Stimulated activated naive B cell treated with anti-CD40 and anti-IgM and Interleukin-4, amounts not matched to agents 10 μg/mL and 1 μg/mL and 100 μg/mL, for 72 hours (primary cell): ENCODE measurements around the gene TMEM213.
"Not testable (repeated sequence)": the region's sequence is repeated elsewhere in the genome, so short reads cannot be mapped to it uniquely, and the experiment has no call there.

Source experiments
- ATAC-seq, 2 donors: fragments of 150-1000 bp; cut with Tn5 transposase; replicated peaks; 2 replicates each; pipeline ENCODE4 v1.10.0; 2021; ENCODE audit warnings: moderate library complexity in 1 of 2
- DNase-seq: peaks from one replicate; pipeline ENCODE4 v3.0.0; 2021
- H3K27ac Mint-ChIP-seq: one replicate; pipeline ENCODE4 v1.8.0; 2022; ENCODE audit warnings: mild to moderate bottlenecking, mixed read lengths
- H3K27me3 Mint-ChIP-seq, 2 donors: one replicate each; pipeline ENCODE4 v1.8.0; 2022; ENCODE audit warnings: mixed read lengths in 2 of 2
- H3K36me3 Mint-ChIP-seq, 2 donors: one replicate each; pipeline ENCODE4 v1.8.0; 2022; ENCODE audit warnings: mixed read lengths in 2 of 2, mild to moderate bottlenecking in 1 of 2
- H3K4me1 Mint-ChIP-seq, 2 donors: one replicate each; pipeline ENCODE4 v1.8.0; 2022; ENCODE audit warnings: mixed read lengths in 2 of 2, mild to moderate bottlenecking in 1 of 2
- H3K4me3 Mint-ChIP-seq, 2 donors: one replicate each; pipeline ENCODE4 v1.8.0; 2022; ENCODE audit warnings: mild to moderate bottlenecking in 2 of 2, mixed read lengths in 2 of 2, moderate library complexity in 1 of 2
- H3K9me3 Mint-ChIP-seq, 2 donors: one replicate each; pipeline ENCODE4 v1.8.0; 2022; ENCODE audit warnings: mixed read lengths in 2 of 2, mild to moderate bottlenecking in 1 of 2

The TMEM213 gene

GRCh38 chr7:138773817-138774216, 24.0 kb upstream of the TMEM213 start:
- no peak for DNase-seq
- no peaks in the 10 kb centered on the region for H3K4me1 Mint-ChIP-seq
- no peak overlapping the region for H3K4me3 Mint-ChIP-seq
- H3K27ac Mint-ChIP-seq, result no peak overlapping the region
- no peak for ATAC-seq
- no peaks in the 10 kb centered on the region for H3K36me3 Mint-ChIP-seq
- no peaks in the 10 kb centered on the region for H3K9me3 Mint-ChIP-seq
- peaks cover 5 to 10% of the 10 kb centered on the region in 2 donors for H3K27me3 Mint-ChIP-seq

GRCh38 chr7:138776166-138776833, 21.5 kb upstream of the TMEM213 start:
- DNase-seq, result no peak
- H3K36me3 Mint-ChIP-seq, result no peaks in the 10 kb centered on the region
- no peak for ATAC-seq
- peaks cover 4 to 5% of the 10 kb centered on the region in 2 donors for H3K27me3 Mint-ChIP-seq
- H3K9me3 Mint-ChIP-seq, result peaks cover 0 to 1% of the 10 kb centered on the region in 2 donors
- H3K27ac Mint-ChIP-seq, result no peak overlapping the region
- no peak overlapping the region for H3K4me3 Mint-ChIP-seq
- no peaks in the 10 kb centered on the region for H3K4me1 Mint-ChIP-seq

GRCh38 chr7:138781004-138781403, 16.8 kb upstream of the TMEM213 start:
- Mint-ChIP-seq H3K27me3 (peaks cover 7 to 8% of the 10 kb centered on the region in 2 donors), H3K27ac (no peak overlapping the region), H3K9me3 (peaks cover 4 to 6% of the 10 kb centered on the region in 2 donors), H3K4me3 (no peak overlapping the region), H3K4me1 (no peaks in the 10 kb centered on the region), H3K36me3 (peaks cover 0 to 1% of the 10 kb centered on the region in 2 donors)
- DNase-seq (no peak), ATAC-seq (no peak)

GRCh38 chr7:138784692-138785091, 13.1 kb upstream of the TMEM213 start:
- H3K9me3 Mint-ChIP-seq, result peaks cover 11 to 14% of the 10 kb centered on the region in 2 donors
- no peaks in the 10 kb centered on the region for H3K4me1 Mint-ChIP-seq
- H3K36me3 Mint-ChIP-seq, result peaks cover 1 to 3% of the 10 kb centered on the region in 2 donors
- DNase-seq (no peak), ATAC-seq (no peak)
- no peak overlapping the region for H3K4me3 Mint-ChIP-seq
- peaks cover 8 to 9% of the 10 kb centered on the region in 2 donors for H3K27me3 Mint-ChIP-seq
- no peak overlapping the region for H3K27ac Mint-ChIP-seq

GRCh38 chr7:138785587-138786437, 12.0 kb upstream of the TMEM213 start:
- Mint-ChIP-seq H3K9me3 (peaks cover 10 to 14% of the 10 kb centered on the region in 2 donors), H3K36me3 (peaks cover 1 to 3% of the 10 kb centered on the region in 2 donors)
- no peak for ATAC-seq

GRCh38 chr7:138796038-138796615, 1.7 kb upstream of the TMEM213 start:
- Mint-ChIP-seq H3K4me3 (no peak overlapping the region), H3K27ac (no peak overlapping the region), H3K4me1 (no peaks in the 10 kb centered on the region), H3K27me3 (peaks cover 10 to 12% of the 10 kb centered on the region in 2 donors), H3K9me3 (peaks cover 0 to 1% of the 10 kb centered on the region in 2 donors), H3K36me3 (no peaks in the 10 kb centered on the region)
- ATAC-seq (no peak), DNase-seq (no peak)

More at GRCh38 chr7:138785587-138786437, 12.0 kb upstream of the TMEM213 start:
- Mint-ChIP-seq H3K4me3 (no peak overlapping the region), H3K4me1 (no peaks in the 10 kb centered on the region), H3K27me3 (peaks cover 8 to 9% of the 10 kb centered on the region in 2 donors), H3K27ac (no peak overlapping the region)
- no peak for DNase-seq

- ATAC-seq, H3K27ac Mint-ChIP-seq, DNase-seq, H3K9me3 Mint-ChIP-seq, H3K4me1 Mint-ChIP-seq, H3K36me3 Mint-ChIP-seq, H3K4me3 Mint-ChIP-seq: not testable (repeated sequence)
- H3K27me3 Mint-ChIP-seq, result peaks cover 10 to 12% of the 10 kb centered on the region in 2 donors
Observed at GRCh38 chr7:138797046-138797445, 748 bp upstream of the TMEM213 start.

GRCh38 chr7:138798836-138799235, 1.0 kb downstream of the TMEM213 start:
- Mint-ChIP-seq H3K9me3 (peaks cover 0 to under 1% of the 10 kb centered on the region in 2 donors), H3K4me3 (no peak overlapping the region), H3K27ac (no peak overlapping the region), H3K4me1 (no peaks in the 10 kb centered on the region), H3K36me3 (no peaks in the 10 kb centered on the region), H3K27me3 (peaks cover 12% of the 10 kb centered on the region in 2 donors)
- ATAC-seq (no peak), DNase-seq (no peak)

- Mint-ChIP-seq H3K4me1 (no peaks in the 10 kb centered on the region), H3K27ac (no peak overlapping the region), H3K36me3 (no peaks in the 10 kb centered on the region), H3K27me3 (peaks cover 12 to 18% of the 10 kb centered on the region in 2 donors), H3K4me3 (no peak overlapping the region), H3K9me3 (peaks cover 0 to 2% of the 10 kb centered on the region in 2 donors)
- DNase-seq (no peak), ATAC-seq (no peak)
Observed at GRCh38 chr7:138799336-138800000, 1.7 kb downstream of the TMEM213 start.

GRCh38 chr7:138801256-138801655, 3.5 kb downstream of the TMEM213 start:
- no peak for ATAC-seq
- Mint-ChIP-seq H3K27ac (no peak overlapping the region), H3K4me3 (no peak overlapping the region)

GRCh38 chr7:138802706-138803105, 4.9 kb downstream of the TMEM213 start:
- no peak overlapping the region for H3K4me3 Mint-ChIP-seq
- peaks cover 6 to 13% of the 10 kb centered on the region in 2 donors for H3K27me3 Mint-ChIP-seq
- no peak for ATAC-seq
- peaks cover 0 to 2% of the 10 kb centered on the region in 2 donors for H3K9me3 Mint-ChIP-seq
- no peak for DNase-seq
- no peaks in the 10 kb centered on the region for H3K4me1 Mint-ChIP-seq
- no peaks in the 10 kb centered on the region for H3K36me3 Mint-ChIP-seq
- no peak overlapping the region for H3K27ac Mint-ChIP-seq

More at GRCh38 chr7:138801256-138801655, 3.5 kb downstream of the TMEM213 start:
- Mint-ChIP-seq H3K9me3 (peaks cover 0 to 2% of the 10 kb centered on the region in 2 donors), H3K27me3 (peaks cover 12 to 19% of the 10 kb centered on the region in 2 donors), H3K36me3 (no peaks in the 10 kb centered on the region), H3K4me1 (no peaks in the 10 kb centered on the region)
- no peak for DNase-seq

- ATAC-seq (no peak), DNase-seq (no peak)
- Mint-ChIP-seq H3K9me3 (peaks cover 0 to 4% of the 10 kb centered on the region in 2 donors), H3K4me1 (no peaks in the 10 kb centered on the region), H3K27me3 (peaks cover 0 to 8% of the 10 kb centered on the region in 2 donors), H3K36me3 (no peaks in the 10 kb centered on the region), H3K4me3 (no peak overlapping the region), H3K27ac (no peak overlapping the region)
Observed at GRCh38 chr7:138804618-138805017, 6.8 kb downstream of the TMEM213 start.

GRCh38 chr7:138809346-138809745, 11.6 kb downstream of the TMEM213 start:
- ATAC-seq, result no peak
- Mint-ChIP-seq H3K27me3 (peaks cover 0 to 2% of the 10 kb centered on the region in 2 donors), H3K9me3 (peaks cover 0 to 3% of the 10 kb centered on the region in 2 donors)

GRCh38 chr7:138811327-138811726, 13.5 kb downstream of the TMEM213 start:
- not testable (repeated sequence) for H3K27ac Mint-ChIP-seq, ATAC-seq, H3K4me1 Mint-ChIP-seq, H3K36me3 Mint-ChIP-seq, H3K9me3 Mint-ChIP-seq, H3K4me3 Mint-ChIP-seq, DNase-seq, H3K27me3 Mint-ChIP-seq

More at GRCh38 chr7:138809346-138809745, 11.6 kb downstream of the TMEM213 start:
- Mint-ChIP-seq H3K4me1 (no peaks in the 10 kb centered on the region), H3K4me3 (no peak overlapping the region), H3K36me3 (no peaks in the 10 kb centered on the region), H3K27ac (no peak overlapping the region)
- DNase-seq, result no peak
